ENCODE measurements around the gene MAGEC2. TPM values are rescaled to one million over a fixed set of nuclear protein-coding genes. Genes with fewer than 3 reads are reported as not detected.

The MAGEC2 gene
- total RNA-seq, 2 experiments from 2014 or later: not detected

GRCh38 chrX:142250502-142250901 lies 45.4 kb upstream of the MAGEC2 start:
- H3K36me3 ChIP-seq (ENCODE audit: insufficient read depth, low read length): no peaks in the 10 kb centered on the region
- peaks cover 0 to 4% of the 10 kb centered on the region in 2 experiments for H3K9me3 ChIP-seq (ENCODE audit: control insufficient read depth in 1 of 2, insufficient read depth in 1 of 2, low read length in 2 of 2)
- Mint-ChIP-seq H3K36me3 (ENCODE audit: low read depth) (no peaks in the 10 kb centered on the region), H3K4me1 (ENCODE audit: low read depth) (no peaks in the 10 kb centered on the region), H3K27ac (no peak overlapping the region), H3K27me3 (no peaks in the 10 kb centered on the region), H3K9me3 (no peaks in the 10 kb centered on the region), H3K4me3 (no peak overlapping the region)
- ChIA-PET POLR2A (no interaction called here), CTCF (no interaction called here)
- intact Hi-C loops (cut with DNase I, micrococcal nuclease): no loop called here
- DNase-seq: no peak
- ATAC-seq (ENCODE audit: poor library complexity): no peak
- H3K27me3 ChIP-seq (ENCODE audit: control insufficient read depth in 1 of 2, insufficient read depth in 2 of 2, low read length in 2 of 2): no peaks in the 10 kb centered on the region
- no peak for TF ChIP-seq CTCF (IDR thresholded peaks at IDR 0.05)
- H3K4me3 ChIP-seq (ENCODE audit: low read length): no peak overlapping the region
- no peak overlapping the region for H3K27ac ChIP-seq (ENCODE audit: low read depth in 1 of 2, low read length in 2 of 2)
- H3K4me1 ChIP-seq (ENCODE audit: insufficient read depth, low read length): no peaks in the 10 kb centered on the region

GRCh38 chrX:142249721-142250120 lies 44.6 kb upstream of the MAGEC2 start:
- intact Hi-C loops (cut with DNase I, micrococcal nuclease): no loop called here
- Histone ChIP-seq H3K4me1 (ENCODE audit: insufficient read depth, low read length) (no peaks in the 10 kb centered on the region), H3K27me3 (ENCODE audit: control insufficient read depth in 1 of 2, insufficient read depth in 2 of 2, low read length in 2 of 2) (no peaks in the 10 kb centered on the region), H3K9me3 (ENCODE audit: control insufficient read depth in 1 of 2, insufficient read depth in 1 of 2, low read length in 2 of 2) (peaks cover 0 to 9% of the 10 kb centered on the region in 2 experiments), H3K27ac (ENCODE audit: low read depth in 1 of 2, low read length in 2 of 2) (no peak overlapping the region), H3K4me3 (ENCODE audit: low read length) (no peak overlapping the region), H3K36me3 (ENCODE audit: insufficient read depth, low read length) (no peaks in the 10 kb centered on the region)
- POLR2A ChIA-PET: no interaction called here
- DNase-seq (no peak), ATAC-seq (ENCODE audit: poor library complexity) (no peak)
- CTCF ChIA-PET: no interaction called here
- H3K4me3 Mint-ChIP-seq: no peak overlapping the region
- no peaks in the 10 kb centered on the region for H3K4me1 Mint-ChIP-seq (ENCODE audit: low read depth)
- H3K27me3 Mint-ChIP-seq: no peaks in the 10 kb centered on the region
- TF ChIP-seq CTCF (IDR thresholded peaks at IDR 0.05): no peak
- no peak overlapping the region for H3K27ac Mint-ChIP-seq
- no peaks in the 10 kb centered on the region for H3K36me3 Mint-ChIP-seq (ENCODE audit: low read depth)
- H3K9me3 Mint-ChIP-seq: no peaks in the 10 kb centered on the region

- Histone ChIP-seq H3K27ac (ENCODE audit: low read depth in 1 of 2, low read length in 2 of 2) (no peak overlapping the region), H3K4me1 (ENCODE audit: insufficient read depth, low read length) (no peaks in the 10 kb centered on the region), H3K36me3 (ENCODE audit: insufficient read depth, low read length) (no peaks in the 10 kb centered on the region), H3K9me3 (ENCODE audit: control insufficient read depth in 1 of 2, insufficient read depth in 1 of 2, low read length in 2 of 2) (peaks cover 0 to 11% of the 10 kb centered on the region in 2 experiments), H3K27me3 (ENCODE audit: control insufficient read depth in 1 of 2, insufficient read depth in 2 of 2, low read length in 2 of 2) (no peaks in the 10 kb centered on the region), H3K4me3 (ENCODE audit: low read length) (no peak overlapping the region)
- H3K4me3 Mint-ChIP-seq: no peak overlapping the region
- no peaks in the 10 kb centered on the region for H3K9me3 Mint-ChIP-seq
- H3K27me3 Mint-ChIP-seq: no peaks in the 10 kb centered on the region
- intact Hi-C loops (cut with DNase I, micrococcal nuclease): no loop called here
- DNase-seq (no peak), ATAC-seq (ENCODE audit: poor library complexity) (no peak)
- H3K27ac Mint-ChIP-seq: no peak overlapping the region
- TF ChIP-seq CTCF (IDR thresholded peaks at IDR 0.05): no peak
- CTCF ChIA-PET: no interaction called here
- POLR2A ChIA-PET: no interaction called here
- H3K36me3 Mint-ChIP-seq (ENCODE audit: low read depth): no peaks in the 10 kb centered on the region
- no peaks in the 10 kb centered on the region for H3K4me1 Mint-ChIP-seq (ENCODE audit: low read depth)
These were observed 39.5 kb upstream of the MAGEC2 start for GRCh38 chrX:142244568-142244967.
